Kasumi-1 (cell line): ENCODE measurements around the gene ABHD3.
"Not testable (repeated sequence)": the region's sequence is repeated elsewhere in the genome, so short reads cannot be mapped to it uniquely, and the experiment has no call there.

Experiments
- DNase-seq, 2 experiments: peaks; one replicate each; lab custom pipeline; 2025; lab: John Stamatoyannopoulos, UW

Gene ABHD3

DNA sequence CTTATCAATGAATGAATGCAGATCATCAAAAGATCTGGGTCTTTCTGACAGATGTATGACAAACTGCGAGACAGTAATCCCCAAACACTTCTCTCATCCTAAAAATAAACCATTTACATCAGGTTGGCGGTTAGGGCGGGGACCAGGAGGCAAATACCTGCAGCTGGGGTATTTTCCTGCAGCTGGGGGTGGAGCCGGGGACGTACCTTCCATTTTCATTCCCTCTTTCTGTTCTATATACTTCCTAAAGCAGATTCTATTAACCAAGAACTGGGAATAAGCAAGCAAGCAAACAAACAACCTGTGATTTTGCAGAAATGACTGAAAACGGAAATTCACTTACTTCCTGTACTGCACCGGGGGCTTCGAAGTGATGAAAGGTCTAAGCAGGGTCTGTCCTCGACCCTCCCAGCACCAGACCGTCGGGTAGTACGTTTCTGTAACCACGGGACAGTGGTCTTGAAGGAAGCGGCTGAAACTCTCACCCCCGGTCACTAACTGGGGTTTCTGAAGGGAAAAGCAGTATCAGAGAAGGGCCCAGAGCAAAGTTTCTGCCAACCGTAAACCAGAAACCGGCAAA lies 1.2 kb downstream of the ABHD3 start:
- DNase-seq = peak; percentile 39 to 41

- no peak for DNase-seq
Observed at GRCh38 chr18:21702602-21703001, 2.0 kb downstream of the ABHD3 start.

DNA sequence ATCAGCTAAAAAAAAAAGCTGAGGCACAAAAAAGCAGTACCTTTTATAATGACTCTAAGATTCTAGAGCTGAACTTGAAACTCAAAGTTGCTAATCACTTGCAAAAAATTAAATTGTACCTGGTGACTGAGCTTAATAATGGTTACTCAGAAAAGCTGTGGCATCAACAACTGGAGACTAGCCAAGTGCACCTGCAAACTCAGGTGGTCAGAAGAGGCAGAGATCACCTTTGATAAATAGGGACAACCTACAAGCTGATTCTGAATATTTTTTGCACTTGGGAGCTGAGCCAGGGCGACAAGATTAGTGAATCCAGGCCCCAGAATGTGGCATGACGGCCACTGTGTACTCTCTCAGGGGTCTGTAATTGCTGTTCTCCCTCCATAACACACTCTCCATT lies 3.0 kb downstream of the ABHD3 start:
- DNase-seq = no peak

GRCh38 chr18:21700528-21701075 lies 4.0 kb downstream of the ABHD3 start:
- no peak for DNase-seq

DNA sequence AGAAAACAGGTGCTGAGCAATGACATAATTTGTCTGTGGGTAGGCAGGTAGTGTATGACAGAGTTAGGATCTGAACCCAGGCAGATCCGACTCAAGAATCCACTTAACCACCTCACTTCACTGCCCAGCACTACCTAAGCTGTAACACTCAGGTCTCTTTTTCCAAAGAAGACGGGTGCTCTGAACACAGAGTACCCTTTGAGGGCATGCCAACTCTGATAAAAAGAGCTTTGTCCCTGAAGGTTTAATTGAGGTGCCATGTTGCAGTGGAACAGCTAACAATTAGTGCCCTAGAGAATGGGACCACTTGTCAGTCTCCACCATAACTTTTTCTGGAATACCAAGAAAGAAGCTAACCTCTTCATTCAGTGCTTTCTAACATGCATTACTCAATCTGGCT lies 11.3 kb downstream of the ABHD3 start:
- DNase-seq = no peak

DNA sequence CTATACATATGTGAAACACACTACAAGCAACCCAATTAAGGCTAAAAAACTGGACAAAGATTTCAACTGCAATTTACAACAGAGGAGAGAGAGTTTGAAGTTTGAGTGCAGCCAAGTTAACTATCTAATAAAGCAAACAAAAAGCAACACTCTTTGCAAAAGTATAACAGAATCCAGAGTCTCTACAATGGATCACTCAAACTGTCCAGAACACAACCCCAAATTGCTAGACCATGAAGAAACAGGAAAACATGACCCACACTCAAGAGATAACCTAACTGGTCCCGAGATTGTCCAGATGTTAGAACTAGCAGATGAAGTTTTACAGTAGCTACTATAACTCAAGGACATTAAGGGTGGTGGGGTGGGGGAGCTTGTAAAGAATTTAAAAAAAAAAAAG lies 14.8 kb downstream of the ABHD3 start:
- no peak for DNase-seq

DNA sequence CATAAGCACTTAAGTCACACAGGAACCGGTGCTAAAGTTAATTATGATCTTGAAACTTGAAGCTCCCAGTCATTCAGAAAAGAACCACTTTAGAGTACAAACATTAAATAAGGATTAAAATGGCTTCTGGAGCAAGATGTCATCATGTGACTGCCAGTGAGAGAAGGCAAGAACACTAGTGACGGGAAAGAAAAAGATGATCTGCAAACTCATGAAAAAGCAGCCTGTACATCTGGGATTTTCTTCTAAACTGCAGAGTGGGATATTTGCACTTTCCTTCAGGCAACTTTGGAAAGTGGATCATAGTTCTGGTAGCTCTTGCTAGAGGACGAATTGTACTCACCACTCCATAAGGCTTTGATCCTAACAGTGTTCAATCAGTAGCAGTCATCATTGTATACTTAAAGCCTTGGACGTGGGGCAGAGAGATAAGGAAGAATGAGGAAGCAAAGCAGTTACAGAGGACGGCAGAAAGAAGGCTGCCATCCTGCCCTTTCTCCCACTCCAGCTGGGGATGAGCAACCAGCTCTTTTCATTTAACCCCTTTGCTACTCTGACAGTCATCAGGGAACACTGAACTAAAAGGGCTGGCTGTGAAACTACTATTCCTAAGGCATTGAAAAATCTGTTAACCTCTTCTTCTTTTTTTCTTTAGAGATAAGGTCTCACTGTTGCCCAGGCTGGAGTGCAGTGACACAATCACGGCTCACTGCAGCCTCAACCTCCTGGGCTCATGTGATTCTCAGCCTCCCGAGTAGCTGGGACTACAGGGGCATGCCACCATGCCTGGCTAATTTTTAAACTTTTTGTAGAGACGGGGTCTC lies 18.1 kb downstream of the ABHD3 start:
- DNase-seq = peak; percentile 22 to 36

DNA sequence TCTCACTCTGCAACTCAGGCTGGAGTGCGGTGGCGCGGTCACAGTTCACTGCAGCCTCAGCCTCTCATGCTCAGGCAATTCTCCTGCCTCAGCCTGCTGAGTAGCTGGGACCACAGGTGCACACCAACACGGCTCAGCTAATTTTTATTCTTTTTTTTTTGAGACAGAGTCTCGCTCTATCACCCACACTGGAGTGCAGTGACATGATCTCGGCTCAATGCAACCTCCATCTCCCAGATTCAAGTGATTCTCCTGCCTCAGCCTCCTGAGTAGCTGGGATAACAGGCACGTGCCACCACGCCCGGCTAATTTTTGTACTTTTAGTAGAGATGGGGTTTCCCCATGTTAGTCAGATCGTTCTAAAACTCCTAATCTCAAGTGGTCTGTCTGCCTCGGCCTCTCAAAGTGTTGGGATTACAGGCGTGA lies 19.0 kb downstream of the ABHD3 start:
- DNase-seq = not testable (repeated sequence)

GRCh38 chr18:21684731-21685130 lies 19.8 kb downstream of the ABHD3 start:
- no peak for DNase-seq

- DNase-seq = peak; percentile 56 to 57
Observed at GRCh38 chr18:21682371-21683051, 22.1 kb downstream of the ABHD3 start.

DNA sequence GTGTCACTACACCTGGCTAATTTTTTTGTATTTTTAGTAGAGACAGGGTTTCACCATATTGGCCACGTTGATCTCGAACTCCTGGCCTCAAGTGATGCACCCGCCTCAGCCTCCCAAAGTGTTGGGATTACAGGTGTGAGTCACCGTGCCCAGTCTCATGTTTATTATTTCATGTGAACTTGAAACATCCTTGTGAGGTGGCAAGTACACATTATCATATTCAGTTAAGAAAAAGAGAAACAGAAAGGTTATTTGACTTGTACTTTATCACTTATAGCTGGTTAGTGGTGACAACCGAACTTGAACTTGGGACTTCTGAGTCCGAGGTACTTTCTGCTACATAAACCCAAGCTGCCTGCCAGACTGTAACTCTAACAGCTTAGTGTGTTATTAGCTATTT lies 24.4 kb downstream of the ABHD3 start:
- no peak for DNase-seq

DNA sequence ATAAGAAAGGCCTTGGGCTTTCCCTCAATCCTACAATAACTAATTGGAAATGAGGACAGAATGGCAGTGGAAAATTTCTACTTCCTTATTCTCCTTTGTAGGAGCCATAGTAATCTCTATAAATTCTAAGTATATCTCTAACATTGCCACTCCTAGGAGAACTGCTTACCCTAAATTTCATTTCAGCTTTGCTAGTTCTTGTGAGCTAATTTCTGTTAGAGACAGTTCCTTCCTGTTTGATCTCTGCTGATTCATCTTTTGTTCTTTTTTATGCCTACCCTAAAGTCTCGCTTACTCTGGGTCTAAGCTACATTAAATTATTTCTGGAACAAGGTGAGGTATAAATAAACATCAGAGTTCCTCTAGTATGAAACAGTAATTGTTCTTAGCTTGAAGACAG lies 25.7 kb downstream of the ABHD3 start:
- peak; percentile 26 to 33 for DNase-seq

DNA sequence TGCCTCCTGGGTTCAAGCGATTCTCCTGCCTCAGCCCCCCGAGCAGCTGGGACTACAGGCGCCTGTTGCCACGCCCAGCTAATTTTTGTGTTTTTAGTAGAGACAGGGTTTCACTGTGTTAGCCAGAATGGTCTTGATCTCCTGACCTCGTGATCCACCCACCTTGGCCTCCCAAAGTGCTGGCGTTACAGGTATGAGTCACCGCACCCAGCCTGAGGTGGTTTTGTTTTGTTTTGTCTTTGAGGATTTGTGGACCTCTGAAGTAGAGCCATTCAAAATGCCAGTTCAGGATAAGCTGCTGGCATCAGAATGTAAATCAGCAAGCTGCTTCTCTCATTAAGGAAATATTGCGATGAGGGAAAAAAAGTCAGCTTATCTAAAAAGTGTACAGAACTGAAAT lies 29.2 kb downstream of the ABHD3 start:
- not testable (repeated sequence) for DNase-seq

GRCh38 chr18:21672521-21673267 lies 31.9 kb downstream of the ABHD3 start:
- no peak for DNase-seq

- DNase-seq = peak; percentile 36 to 57
Observed at GRCh38 chr18:21669736-21670285, 34.8 kb downstream of the ABHD3 start.

DNA sequence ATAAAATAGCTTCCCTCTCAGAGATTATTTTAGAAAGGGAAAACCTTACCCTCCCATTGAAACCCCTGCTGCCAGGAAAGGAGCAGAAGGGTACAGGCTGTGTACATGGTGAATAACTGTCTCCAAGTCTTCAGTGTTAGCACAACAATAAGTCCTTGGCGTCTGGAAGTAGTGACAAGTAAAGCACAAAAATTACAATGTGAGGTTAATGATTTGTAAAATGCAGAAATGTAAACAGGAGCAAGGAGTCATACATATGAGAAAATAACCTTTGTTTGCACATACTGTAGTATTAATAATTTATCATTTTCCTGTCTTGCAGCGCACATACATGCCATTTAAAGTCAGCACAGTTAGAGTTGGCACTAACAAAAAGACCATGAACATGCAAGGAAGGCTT lies 40.5 kb downstream of the ABHD3 start:
- DNase-seq = no peak

GRCh38 chr18:21663578-21663977 lies 41.0 kb downstream of the ABHD3 start:
- DNase-seq = no peak

GRCh38 chr18:21662581-21662980 lies 42.0 kb downstream of the ABHD3 start:
- no peak for DNase-seq

DNA sequence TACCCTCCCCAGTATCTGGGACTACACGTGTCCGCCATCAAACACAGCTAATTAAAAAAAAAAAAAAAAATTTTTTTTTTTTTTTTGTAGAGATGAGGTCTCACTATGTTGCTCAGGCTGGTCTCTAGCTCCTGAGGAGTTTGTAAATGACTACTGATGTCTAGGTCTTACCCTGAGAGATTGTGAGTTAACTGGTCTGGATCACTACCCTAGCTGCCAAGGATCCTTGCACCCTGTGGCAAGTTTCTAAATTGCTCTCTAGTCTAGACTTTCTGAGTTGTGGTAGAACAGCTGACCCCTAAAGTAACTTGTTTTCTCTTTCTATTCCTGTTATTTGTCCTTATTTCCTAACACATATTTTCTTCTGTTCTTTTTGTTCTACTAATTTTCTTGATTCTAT lies 44.5 kb downstream of the ABHD3 start:
- no peak for DNase-seq

- no peak for DNase-seq
Observed at GRCh38 chr18:21656402-21656801, 48.2 kb downstream of the ABHD3 start.

GRCh38 chr18:21653361-21653760 lies 51.2 kb downstream of the ABHD3 start:
- DNase-seq = no peak

GRCh38 chr18:21652073-21652472 lies 52.5 kb downstream of the ABHD3 start:
- no peak for DNase-seq
